Globus pallidus (tissue), 1 donor: ENCODE measurements around the gene TMED7.

Experiments used
- DNase-seq: peaks from one replicate; pipeline ENCODE4 v3.0.0-alpha.2; 2015; ENCODE audit warnings: low spot score

Gene TMED7

DNA sequence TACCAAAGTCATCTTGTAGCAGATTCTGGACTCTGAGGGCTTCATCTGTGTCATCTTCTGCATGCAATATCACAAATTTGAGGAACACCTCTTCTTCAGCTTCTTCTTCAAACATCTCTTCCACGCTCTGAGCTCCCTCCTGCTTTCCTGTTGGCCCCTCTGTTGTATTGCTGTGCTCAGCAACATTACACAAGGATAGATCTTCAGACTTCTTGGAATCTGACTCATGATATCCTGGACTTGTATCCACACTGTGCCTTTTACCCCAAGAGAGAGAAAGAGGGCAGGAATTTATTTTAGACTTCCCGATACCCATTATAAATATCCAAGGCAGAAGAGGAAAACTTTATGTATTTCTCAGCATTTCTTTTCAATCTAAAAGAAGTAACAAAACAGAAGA lies 44.9 kb downstream of the TMED7 start:
- DNase-seq: no peak

GRCh38 chr5:115579747-115580173 lies 46.1 kb downstream of the TMED7 start:
- DNase-seq: no peak

DNA sequence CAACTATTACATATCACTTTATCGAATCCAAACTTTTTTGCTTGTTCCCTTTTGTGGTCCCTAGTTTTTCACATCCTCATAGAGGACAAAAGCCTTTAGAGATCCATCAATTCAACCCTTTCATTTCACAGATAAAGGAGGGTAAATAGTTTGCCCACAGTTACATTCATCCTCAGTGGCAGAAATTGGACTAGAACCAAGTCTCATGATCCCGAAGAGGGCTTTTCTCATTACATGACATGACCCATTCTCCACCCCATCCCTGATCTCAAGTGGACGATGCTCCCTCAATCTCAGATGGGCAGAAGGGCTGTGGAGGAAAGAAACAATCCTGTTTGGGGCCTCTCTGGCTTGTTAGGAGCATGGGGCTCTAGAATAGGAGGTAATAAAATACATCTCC lies 46.6 kb downstream of the TMED7 start:
- DNase-seq: peak; percentile 74

- no peak for DNase-seq
Observed at GRCh38 chr5:115578657-115579056, 47.2 kb downstream of the TMED7 start.

GRCh38 chr5:115577741-115578140 lies 48.1 kb downstream of the TMED7 start:
- no peak for DNase-seq

GRCh38 chr5:115577329-115577728 lies 48.5 kb downstream of the TMED7 start:
- no peak for DNase-seq

- DNase-seq: no peak
Observed at GRCh38 chr5:115575167-115576070, 50.4 kb downstream of the TMED7 start.

GRCh38 chr5:115573133-115573532 lies 52.7 kb downstream of the TMED7 start:
- DNase-seq: no peak

GRCh38 chr5:115571441-115571878 lies 54.4 kb downstream of the TMED7 start:
- DNase-seq: peak; percentile 99

DNA sequence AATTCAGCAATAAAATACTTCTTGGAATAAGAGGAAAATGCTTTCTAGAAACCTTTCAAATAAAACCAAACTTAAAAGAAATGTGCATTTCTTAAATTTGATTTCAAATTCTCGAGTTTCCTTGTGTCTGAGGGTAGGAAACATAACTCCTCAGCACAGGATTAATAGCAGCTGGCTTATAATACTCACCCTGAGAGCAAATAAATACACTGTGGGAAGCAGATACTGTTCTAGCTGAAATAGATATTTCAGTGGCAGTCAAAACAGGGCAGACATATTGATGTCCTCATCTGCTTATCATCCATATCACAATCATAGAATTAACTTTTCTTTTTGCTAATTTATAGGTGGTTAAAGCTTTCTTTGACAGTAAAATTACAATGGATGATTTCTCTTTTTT lies 57.2 kb downstream of the TMED7 start:
- no peak for DNase-seq

GRCh38 chr5:115565233-115565632 lies 60.6 kb downstream of the TMED7 start:
- DNase-seq: no peak
